GM12891 (cell line): Measurements from ENCODE around the gene ATG7.
"Not testable (repeated sequence)": the region's sequence is repeated elsewhere in the genome, so short reads cannot be mapped to it uniquely, and the experiment has no call there.

Source experiments
- DNase-seq: peaks from one replicate; pipeline ENCODE4 v3.0.0; 2011; ENCODE audit warnings: low spot score; ENCODE audit not compliant: insufficient read length
- FAIRE-seq: peaks from 2 replicates; lab custom pipeline; 2011; peaks lifted over from hg19 to GRCh38; lab: Jason Lieb, UNC
- PAX5 ChIP-seq: IDR thresholded peaks from 2 replicates; pipeline ENCODE4 v1.6.1; 2011; ENCODE audit warnings: low read length, moderate library complexity, mild to moderate bottlenecking; ENCODE audit not compliant: insufficient read depth, severe bottlenecking
- POLR2A ChIP-seq: IDR thresholded peaks from 2 replicates; pipeline ENCODE4 v1.6.1; 2011; ENCODE audit warnings: low read depth, low read length, control low read depth
- POLR2AphosphoS5 ChIP-seq: IDR thresholded peaks from 2 replicates; pipeline ENCODE4 v1.6.1; 2011; ENCODE audit warnings: low read depth, low read length, control low read depth
- POU2F2 ChIP-seq: IDR thresholded peaks from 2 replicates; pipeline ENCODE4 v1.6.1; 2011; ENCODE audit warnings: low read depth, mild to moderate bottlenecking, control low read depth, low read length, moderate library complexity
- SPI1 ChIP-seq: IDR thresholded peaks from 2 replicates; pipeline ENCODE4 v1.6.1; 2011; ENCODE audit warnings: low read depth, low read length, control low read depth
- TAF1 ChIP-seq: IDR thresholded peaks from 2 replicates; pipeline ENCODE4 v1.6.1; 2011; ENCODE audit warnings: low read depth, low read length, control low read depth

The ATG7 gene

GRCh38 chr3:11250902-11251806 lies 21.0 kb upstream of the ATG7 start:
- no peak for DNase-seq
- TF ChIP-seq POLR2AphosphoS5 (no peak), POU2F2 (no peak), TAF1 (no peak), POLR2A (no peak), SPI1 (no peak), PAX5 (no peak)
- FAIRE-seq = no peak

GRCh38 chr3:11251807-11252176 lies 20.4 kb upstream of the ATG7 start:
- TF ChIP-seq POU2F2 (no peak), SPI1 (no peak), PAX5 (no peak), POLR2A (no peak), TAF1 (no peak)
- FAIRE-seq = no peak
- no peak for DNase-seq

GRCh38 chr3:11254876-11255275 lies 17.3 kb upstream of the ATG7 start:
- DNase-seq = no peak
- TF ChIP-seq POLR2A (no peak), TAF1 (no peak), PAX5 (no peak), SPI1 (no peak), POU2F2 (no peak), POLR2AphosphoS5 (no peak)
- no peak for FAIRE-seq

- not testable (repeated sequence) for FAIRE-seq, DNase-seq
Measured at GRCh38 chr3:11255537-11255936, 16.7 kb upstream of the ATG7 start.

- TF ChIP-seq SPI1 = no peak
- FAIRE-seq = no peak
- no peak for DNase-seq
Measured at GRCh38 chr3:11258958-11259357, 13.2 kb upstream of the ATG7 start.

GRCh38 chr3:11260460-11260859 lies 11.7 kb upstream of the ATG7 start:
- TF ChIP-seq SPI1 = no peak
- TF ChIP-seq POLR2A = no peak
- TF ChIP-seq PAX5 = no peak
- TF ChIP-seq POLR2AphosphoS5 = no peak
- no peak for TF ChIP-seq POU2F2
- TF ChIP-seq TAF1 = no peak
- no peak for FAIRE-seq
- DNase-seq = no peak

- TF ChIP-seq POU2F2 = no peak
- no peak for TF ChIP-seq POLR2A
- no peak for TF ChIP-seq PAX5
- no peak for TF ChIP-seq TAF1
- TF ChIP-seq POLR2AphosphoS5 = no peak
- no peak for TF ChIP-seq SPI1
- DNase-seq = no peak
- no peak for FAIRE-seq
Measured at GRCh38 chr3:11269007-11269406, 3.2 kb upstream of the ATG7 start.

- no peak for TF ChIP-seq POLR2AphosphoS5
- TF ChIP-seq TAF1 = no peak
- no peak for TF ChIP-seq PAX5
- no peak for TF ChIP-seq POLR2A
- no peak for TF ChIP-seq SPI1
- no peak for TF ChIP-seq POU2F2
- DNase-seq (no peak), FAIRE-seq (no peak)
Measured at GRCh38 chr3:11272906-11273574, 843 bp downstream of the ATG7 start.

- FAIRE-seq = no peak
- DNase-seq = no peak
- TF ChIP-seq POLR2AphosphoS5 (no peak), SPI1 (no peak), POLR2A (no peak), POU2F2 (no peak), PAX5 (no peak), TAF1 (no peak)
Measured at GRCh38 chr3:11273891-11274291, 1.7 kb downstream of the ATG7 start.

GRCh38 chr3:11274566-11275142 lies 2.5 kb downstream of the ATG7 start:
- TF ChIP-seq POU2F2 = no peak
- TF ChIP-seq PAX5 = no peak
- no peak for TF ChIP-seq POLR2AphosphoS5
- no peak for TF ChIP-seq TAF1
- no peak for TF ChIP-seq SPI1
- TF ChIP-seq POLR2A = no peak
- FAIRE-seq (no peak), DNase-seq (no peak)
